ENCODE data around the gene B3GNT9. TPM values are rescaled to one million over a fixed set of nuclear protein-coding genes. Genes with fewer than 3 reads are reported as not detected.

Gene B3GNT9
- total and polyA plus RNA-seq, 7 donors, result 0.46 to 18.8 (median 8.7) TPM

DNA sequence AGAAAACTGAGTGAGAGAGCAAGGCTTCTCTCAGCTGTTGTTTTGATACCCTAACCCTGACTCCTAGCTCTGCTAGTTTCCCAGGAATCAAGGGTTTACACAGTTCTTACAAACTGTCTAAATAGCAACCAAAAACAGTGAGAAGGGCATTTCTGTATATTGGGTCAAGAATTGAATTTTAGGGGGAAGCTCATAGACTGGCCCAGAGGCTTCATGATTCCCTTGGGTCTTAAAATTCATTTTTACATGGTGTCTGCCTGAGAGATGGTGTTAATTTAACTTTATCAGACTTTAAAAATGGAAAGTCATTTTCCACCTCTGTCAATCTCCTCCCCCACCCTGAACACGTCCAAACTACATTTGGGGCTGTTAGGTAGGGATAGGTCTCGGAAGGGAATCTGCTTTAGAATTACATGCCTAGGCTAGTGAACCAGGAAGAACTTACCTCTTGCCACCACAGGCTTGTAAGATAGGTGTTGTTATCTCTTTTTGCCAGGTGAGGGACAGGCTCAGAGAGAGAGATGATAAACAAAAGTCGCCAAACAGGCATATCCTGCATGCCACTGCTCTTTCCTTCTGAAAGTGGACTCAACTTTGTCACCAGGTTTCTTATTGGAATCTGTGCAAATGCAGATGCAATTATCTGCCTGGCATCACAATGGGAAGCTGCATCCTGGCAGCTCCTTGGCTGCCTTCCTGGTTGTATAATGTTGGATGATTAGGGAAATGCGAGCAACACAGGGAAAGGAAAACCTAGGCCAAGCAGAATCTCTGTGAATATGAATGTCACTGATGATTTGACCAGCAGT, 38.0 kb downstream of the B3GNT9 start:
- H3K27ac ChIP-seq, result no peak overlapping the region
- no peak overlapping the region for H3K4me3 ChIP-seq
- no peaks in the 10 kb centered on the region for H3K27me3 ChIP-seq
- WGBS, 2 donors, result 25 to 66% methylated on average over 4 of the region's 4 CpGs
- H3K4me1 ChIP-seq, result peaks cover 0 to 27% (median 21%) of the 10 kb centered on the region in 4 donors
- no peak for DNase-seq
- no peaks in the 10 kb centered on the region for H3K9me3 ChIP-seq
- intact Hi-C loops (cut with DNase I), result loop anchor here (5.0 kb wide), 1 partner anchor 45 kb away; the partner anchor contains the start of genes FBXL8 and TRADD
- peaks cover 0 to 20% (median 0%) of the 10 kb centered on the region in 4 donors for H3K36me3 ChIP-seq
- TF ChIP-seq POLR2AphosphoS5 (IDR thresholded peaks at IDR 0.05) (no peak), EP300 (IDR thresholded peaks at IDR 0.05) (no peak), POLR2A (IDR thresholded peaks at IDR 0.05) (no peak)
- TF ChIP-seq, protein P1, sequence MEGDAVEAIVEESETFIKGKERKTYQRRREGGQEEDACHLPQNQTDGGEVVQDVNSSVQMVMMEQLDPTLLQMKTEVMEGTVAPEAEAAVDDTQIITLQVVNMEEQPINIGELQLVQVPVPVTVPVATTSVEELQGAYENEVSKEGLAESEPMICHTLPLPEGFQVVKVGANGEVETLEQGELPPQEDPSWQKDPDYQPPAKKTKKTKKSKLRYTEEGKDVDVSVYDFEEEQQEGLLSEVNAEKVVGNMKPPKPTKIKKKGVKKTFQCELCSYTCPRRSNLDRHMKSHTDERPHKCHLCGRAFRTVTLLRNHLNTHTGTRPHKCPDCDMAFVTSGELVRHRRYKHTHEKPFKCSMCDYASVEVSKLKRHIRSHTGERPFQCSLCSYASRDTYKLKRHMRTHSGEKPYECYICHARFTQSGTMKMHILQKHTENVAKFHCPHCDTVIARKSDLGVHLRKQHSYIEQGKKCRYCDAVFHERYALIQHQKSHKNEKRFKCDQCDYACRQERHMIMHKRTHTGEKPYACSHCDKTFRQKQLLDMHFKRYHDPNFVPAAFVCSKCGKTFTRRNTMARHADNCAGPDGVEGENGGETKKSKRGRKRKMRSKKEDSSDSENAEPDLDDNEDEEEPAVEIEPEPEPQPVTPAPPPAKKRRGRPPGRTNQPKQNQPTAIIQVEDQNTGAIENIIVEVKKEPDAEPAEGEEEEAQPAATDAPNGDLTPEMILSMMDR (IDR thresholded peaks at IDR 0.05), result no peak

DNA sequence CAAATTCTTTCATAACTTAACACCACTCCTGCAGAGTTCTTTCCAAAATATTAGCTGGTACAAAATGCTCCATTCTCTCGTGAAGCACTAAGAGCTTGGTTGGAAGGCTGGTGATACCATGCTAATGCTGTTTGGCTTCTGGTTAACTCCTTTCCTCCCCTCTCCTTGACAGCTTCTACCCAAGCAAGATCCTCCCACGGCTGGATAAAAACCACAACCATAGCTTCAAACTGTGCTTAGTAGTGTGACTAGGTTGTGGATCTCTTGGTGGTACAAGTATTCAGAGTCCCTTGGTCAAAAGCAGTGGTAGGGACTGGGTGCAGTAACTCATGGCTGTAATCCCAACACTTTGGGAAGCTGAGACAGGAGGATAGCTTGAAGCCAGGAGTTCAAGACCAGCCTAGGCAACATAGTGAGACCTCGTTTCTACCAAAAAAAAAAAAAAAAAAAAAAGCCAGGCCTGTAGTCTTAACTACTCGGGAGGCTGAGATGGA, 38.8 kb downstream of the B3GNT9 start:
- Histone ChIP-seq H3K4me1 (peaks cover 0 to 27% (median 21%) of the 10 kb centered on the region in 4 donors), H3K27me3 (no peaks in the 10 kb centered on the region), H3K4me3 (no peak overlapping the region), H3K9me3 (no peaks in the 10 kb centered on the region), H3K27ac (no peak overlapping the region), H3K36me3 (peaks cover 0 to 20% (median 0%) of the 10 kb centered on the region in 4 donors)
- no peak for DNase-seq
- 80 to 84% methylated on average over 4 of the region's 4 CpGs for WGBS, 2 donors
- TF ChIP-seq POLR2AphosphoS5 (IDR thresholded peaks at IDR 0.05) (no peak), POLR2A (IDR thresholded peaks at IDR 0.05) (no peak), EP300 (IDR thresholded peaks at IDR 0.05) (no peak)
- TF ChIP-seq, protein P1 (IDR thresholded peaks at IDR 0.05), result no peak
- intact Hi-C loops (cut with DNase I), result loop anchor here (2.0 to 5.0 kb wide), 2 partner anchors 45 to 83 kb away; partner anchors contain the start of genes CBFB, FBXL8 and TRADD

DNA sequence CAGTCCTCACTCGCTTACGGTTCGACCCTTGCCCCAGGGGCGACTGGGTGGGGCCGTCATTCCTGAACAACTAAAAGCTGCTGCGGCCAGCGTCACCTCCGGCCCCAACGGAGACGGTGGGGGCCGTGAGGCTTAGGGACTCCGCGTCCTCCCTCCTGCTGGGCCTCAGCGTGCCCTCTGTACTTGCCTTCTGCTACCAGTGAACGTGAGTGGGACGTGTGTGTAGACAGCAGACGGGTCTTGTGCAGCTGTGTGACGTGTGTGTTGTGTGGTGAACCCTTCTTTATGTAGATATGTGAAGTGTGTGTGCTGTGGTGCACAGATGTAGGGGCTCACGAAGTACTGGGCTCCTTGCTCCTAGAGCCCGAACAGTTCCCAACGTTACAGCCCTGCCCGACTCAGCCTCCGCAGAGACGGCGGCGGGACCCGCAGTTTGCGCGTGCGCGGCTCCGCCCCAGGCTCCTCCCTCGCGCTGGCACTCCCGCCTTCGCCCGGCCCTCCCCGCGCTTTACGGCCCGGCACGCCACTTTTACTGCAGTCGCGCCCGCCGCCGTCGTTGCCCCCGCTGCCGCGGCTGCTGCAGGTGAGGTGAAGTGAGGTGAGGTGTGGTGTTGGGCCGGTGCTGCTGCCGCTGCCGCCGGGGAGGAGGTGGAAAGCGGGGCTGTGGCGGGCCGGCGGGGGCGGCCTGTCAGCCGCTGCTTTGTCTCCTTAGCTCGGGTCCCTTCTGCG, 41.2 kb downstream of the B3GNT9 start, which contains the start of gene PHAF1:
PHAF1 (plus strand) TSS at position 535 of the 729 bp plus-strand sequence. CDS start 235 bp downstream, outside the sequence.
- Histone ChIP-seq H3K9me3 (no peaks in the 10 kb centered on the region), H3K27ac (peak within 1 kb of the TSS; percentile 77 to 88 (median 82)), H3K4me3 (peak within 1 kb of the TSS; percentile 87 to 98 (median 90)), H3K36me3 (peaks cover 0 to 5% (median 0%) of the 10 kb centered on the region in 4 donors), H3K27me3 (no peaks in the 10 kb centered on the region), H3K4me1 (peaks cover 0 to 27% (median 21%) of the 10 kb centered on the region in 4 donors)
- DNase-seq, result peak; percentile 95
- intact Hi-C loops (cut with DNase I), result loop anchor here (2.0 to 5.0 kb wide), 2 partner anchors 48 to 81 kb away; partner anchors contain the start of genes CBFB, FBXL8 and TRADD
- TF ChIP-seq EP300 (IDR thresholded peaks at IDR 0.05) (no peak), POLR2A (IDR thresholded peaks at IDR 0.05) (peak; percentile 58 to 77), POLR2AphosphoS5 (IDR thresholded peaks at IDR 0.05) (peak; percentile 80 to 92 (median 92))
- WGBS, 2 donors, result 1 to 3% methylated on average over 63 of the region's 63 CpGs

DNA sequence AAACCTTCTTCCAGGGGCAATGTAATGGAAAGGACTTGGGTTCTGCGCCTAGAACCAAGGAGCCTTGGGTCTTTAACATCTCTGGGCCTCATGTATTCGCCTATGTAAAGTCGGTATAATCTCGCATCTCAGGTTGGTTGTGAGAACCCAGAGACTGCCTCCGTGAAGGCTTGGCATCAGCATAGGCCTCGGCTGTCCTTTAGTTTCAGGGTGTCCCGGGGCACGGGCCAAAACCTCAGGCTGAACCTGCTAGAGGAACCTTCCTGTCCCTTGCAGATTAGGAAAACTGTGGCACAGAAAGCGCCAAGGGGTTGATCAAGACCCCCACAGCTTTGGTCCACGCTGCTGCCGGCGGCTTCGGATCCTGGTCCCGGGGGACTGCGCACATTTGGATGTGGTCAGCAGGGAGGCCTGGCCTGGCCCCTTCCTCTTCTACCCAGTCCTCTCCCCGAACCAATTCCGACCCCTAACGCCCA, 41.8 kb downstream of the B3GNT9 start:
- Histone ChIP-seq H3K4me1 (peaks cover 0 to 27% (median 21%) of the 10 kb centered on the region in 4 donors), H3K27ac (peak overlapping the region; percentile 77 to 88 (median 82)), H3K9me3 (no peaks in the 10 kb centered on the region), H3K36me3 (peaks cover 0 to 5% (median 0%) of the 10 kb centered on the region in 4 donors), H3K27me3 (no peaks in the 10 kb centered on the region), H3K4me3 (peak overlapping the region; percentile 87 to 98 (median 90))
- intact Hi-C loops (cut with DNase I), result no loop called here
- no peak for DNase-seq
- WGBS, 2 donors, result 79% methylated on average over 18 of the region's 18 CpGs
- TF ChIP-seq, protein P1 (IDR thresholded peaks at IDR 0.05), result no peak
- TF ChIP-seq POLR2AphosphoS5 (IDR thresholded peaks at IDR 0.05) (no peak), EP300 (IDR thresholded peaks at IDR 0.05) (no peak), POLR2A (IDR thresholded peaks at IDR 0.05) (no peak)
